PC-3 (cell line): ENCODE data around the gene NAA10. TPM values are rescaled to one million over a fixed set of nuclear protein-coding genes. Genes with fewer than 3 reads are reported as not detected.

ENCODE experiments used
- ATAC-seq: fragments of 200-7000 bp; cut with Tn5 transposase; 2 replicates; pipeline ENCODE4 v1.9.1; 2020; ENCODE audit warnings: mild to moderate bottlenecking, moderate library complexity
- BruUV-seq: library from RNA; stranded (reverse); fragments of 400-500 nt; replicated peaks from 2 replicates; lab custom pipeline; 2021; lab: Mats Ljungman, UMichigan
- CTCF ChIA-PET: fragments of 300-600 bp; sonication (Branson Sonifier 250); formaldehyde crosslinking; loops from one replicate; lab custom pipeline; 2022; ENCODE audit warnings: antibody characterized with exemption; lab: Charles Lee
- POLR2A ChIA-PET: fragments of 300-600 bp; sonication (Branson Sonifier 250); formaldehyde crosslinking; loops from one replicate; lab custom pipeline; 2022; ENCODE audit warnings: antibody characterized with exemption; ENCODE audit not compliant: unreplicated experiment; lab: Charles Lee
- DNase-seq: peaks from one replicate; pipeline ENCODE4 v3.0.0-alpha.2; 2015
- H2AFZ ChIP-seq: fragments of 300-600 bp; sonication (generic); 2 replicates; pipeline ENCODE4 v1.6.0; 2016; ENCODE audit warnings: antibody characterized with exemption, low read length
- H3F3A ChIP-seq: fragments of 300-600 bp; sonication (generic); one replicate; pipeline ENCODE4 v1.6.0; 2017; ENCODE audit warnings: antibody characterized with exemption, low read length, control low read depth, mild to moderate bottlenecking; ENCODE audit not compliant: unreplicated experiment
- H3K27ac ChIP-seq: fragments of 300-600 bp; sonication (generic); 2 replicates; pipeline ENCODE4 v1.5.1; 2016; ENCODE audit warnings: mild to moderate bottlenecking, low read length
- H3K27me3 ChIP-seq: fragments of 300-600 bp; sonication (generic); 2 replicates; pipeline ENCODE4 v1.6.1; 2016; ENCODE audit warnings: low read length, mixed read lengths
- H3K36me3 ChIP-seq: fragments of 300-600 bp; sonication (generic); 2 replicates; pipeline ENCODE4 v1.6.1; 2016; ENCODE audit warnings: low read depth, mixed run types, low read length, mixed read lengths
- H3K4me1 ChIP-seq: fragments of 300-600 bp; sonication (generic); 2 replicates; pipeline ENCODE4 v1.5.1; 2016; ENCODE audit warnings: low read length; ENCODE audit not compliant: insufficient read depth
- H3K4me2 ChIP-seq: fragments of 300-600 bp; sonication (generic); 2 replicates; pipeline ENCODE4 v1.6.0; 2016; ENCODE audit warnings: low read length
- H3K4me3 ChIP-seq: fragments of 300-600 bp; sonication (generic); 2 replicates; pipeline ENCODE4 v1.5.1; 2016; ENCODE audit warnings: mild to moderate bottlenecking, low read length, mixed read lengths
- H3K79me2 ChIP-seq: fragments of 300-600 bp; sonication (generic); 2 replicates; pipeline ENCODE4 v1.6.1; 2017; ENCODE audit warnings: low read length, mixed read lengths
- H3K9ac ChIP-seq: fragments of 300-600 bp; sonication (generic); 2 replicates; pipeline ENCODE4 v1.6.0; 2016; ENCODE audit warnings: mild to moderate bottlenecking, low read length
- H3K9me2 ChIP-seq: fragments of 300-600 bp; sonication (generic); replicated peaks from 2 replicates; pipeline ENCODE4 v1.6.1; 2016; ENCODE audit warnings: mixed run types, low read length, mixed read lengths
- H3K9me3 ChIP-seq: fragments of 300-600 bp; sonication (generic); 2 replicates; pipeline ENCODE4 v1.6.1; 2016; ENCODE audit warnings: low read length, mixed read lengths
- H4K20me1 ChIP-seq: fragments of 300-600 bp; sonication (generic); 2 replicates; pipeline ENCODE4 v1.6.1; 2016; ENCODE audit warnings: low read length, mixed read lengths
- EZH2 ChIP-seq: fragments of 300-600 bp; sonication (generic); IDR thresholded peaks from one replicate; pipeline ENCODE4 v1.6.1; 2017; ENCODE audit warnings: antibody characterized with exemption, mild to moderate bottlenecking, low read length; ENCODE audit not compliant: unreplicated experiment
- EZH2phosphoT487 ChIP-seq: fragments of 300-600 bp; sonication (generic); IDR thresholded peaks from 2 replicates; pipeline ENCODE4 v1.6.1; 2018; ENCODE audit warnings: mild to moderate bottlenecking, antibody characterized with exemption, low read length, borderline replicate concordance
- intact Hi-C: fragments of 100-400 bp; cut with micrococcal nuclease; formaldehyde crosslinking; loops from 2 replicates; pipeline ENCODE4 v1.9.0; 2023
- total RNA-seq: library from RNA; depleted of rRNA; stranded (reverse); fragments of >200 nt; gene quantifications from 2 replicates; pipeline ENCODE4 v1.2.3, GENCODE V29; 2014
- TF ChIP-seq, protein P1 (sequence below): fragments of 300-600 bp; sonication (generic); conservative IDR thresholded peaks from 2 replicates; pipeline ENCODE4 v1.5.1; 2017; ENCODE audit warnings: antibody characterized with exemption, low read depth, mild to moderate bottlenecking, low read length

The NAA10 gene
- total RNA-seq, 1 experiment from 2014 or later: 172 TPM

DNA sequence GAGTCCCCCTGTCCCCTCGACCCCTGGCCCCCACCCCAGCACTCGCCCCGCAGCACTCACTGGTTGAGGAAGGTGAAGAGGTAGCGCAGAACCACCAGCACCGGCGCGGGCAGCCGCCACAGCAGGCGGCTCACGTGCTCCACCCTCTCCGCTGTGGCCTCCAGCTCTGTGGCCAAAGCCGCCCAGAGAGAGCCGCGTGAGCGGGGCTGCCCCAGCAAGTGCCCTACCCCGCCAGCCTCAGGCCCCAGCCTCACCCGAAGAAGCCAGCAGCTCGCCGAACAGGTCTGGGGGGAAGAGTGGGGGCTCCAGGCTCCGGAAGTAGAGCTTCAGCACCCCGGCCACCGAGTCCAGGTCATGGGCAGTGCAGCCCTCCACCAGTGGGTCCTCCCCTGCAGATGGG lies 24.4 kb downstream of the NAA10 start:
- no TSS peak for BruUV-seq
- no peak for DNase-seq
- Histone ChIP-seq H3K27me3 (no peaks in the 10 kb centered on the region), H3K4me3 (no peak overlapping the region), H3K27ac (no peak overlapping the region), H3K9me2 (no peaks in the 10 kb centered on the region), H3K9ac (no peak overlapping the region), H3K9me3 (no peaks in the 10 kb centered on the region), H3F3A (no peaks in the 10 kb centered on the region), H3K79me2 (no peaks in the 10 kb centered on the region), H3K4me2 (no peak overlapping the region), H4K20me1 (no peaks in the 10 kb centered on the region), H2AFZ (no peak overlapping the region), H3K36me3 (no peaks in the 10 kb centered on the region), H3K4me1 (no peaks in the 10 kb centered on the region)
- TF ChIP-seq EZH2 (no peak), EZH2phosphoT487 (no peak)
- TF ChIP-seq, protein P1, sequence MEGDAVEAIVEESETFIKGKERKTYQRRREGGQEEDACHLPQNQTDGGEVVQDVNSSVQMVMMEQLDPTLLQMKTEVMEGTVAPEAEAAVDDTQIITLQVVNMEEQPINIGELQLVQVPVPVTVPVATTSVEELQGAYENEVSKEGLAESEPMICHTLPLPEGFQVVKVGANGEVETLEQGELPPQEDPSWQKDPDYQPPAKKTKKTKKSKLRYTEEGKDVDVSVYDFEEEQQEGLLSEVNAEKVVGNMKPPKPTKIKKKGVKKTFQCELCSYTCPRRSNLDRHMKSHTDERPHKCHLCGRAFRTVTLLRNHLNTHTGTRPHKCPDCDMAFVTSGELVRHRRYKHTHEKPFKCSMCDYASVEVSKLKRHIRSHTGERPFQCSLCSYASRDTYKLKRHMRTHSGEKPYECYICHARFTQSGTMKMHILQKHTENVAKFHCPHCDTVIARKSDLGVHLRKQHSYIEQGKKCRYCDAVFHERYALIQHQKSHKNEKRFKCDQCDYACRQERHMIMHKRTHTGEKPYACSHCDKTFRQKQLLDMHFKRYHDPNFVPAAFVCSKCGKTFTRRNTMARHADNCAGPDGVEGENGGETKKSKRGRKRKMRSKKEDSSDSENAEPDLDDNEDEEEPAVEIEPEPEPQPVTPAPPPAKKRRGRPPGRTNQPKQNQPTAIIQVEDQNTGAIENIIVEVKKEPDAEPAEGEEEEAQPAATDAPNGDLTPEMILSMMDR: no peak
- ChIA-PET CTCF (interaction anchor here (0.5 to 1.8 kb wide), 6 partner anchors 10 to 37 kb away, joined by 3 to 13 read pairs (median 8); no protein-coding TSS in a partner anchor), POLR2A (interaction anchor here (0.6 kb wide), 2 partner anchors 147 to 183 kb away, joined by 3 to 5 read pairs; no protein-coding TSS in a partner anchor)
- peak; percentile 68 for ATAC-seq
- intact Hi-C loops: no loop called here

DNA sequence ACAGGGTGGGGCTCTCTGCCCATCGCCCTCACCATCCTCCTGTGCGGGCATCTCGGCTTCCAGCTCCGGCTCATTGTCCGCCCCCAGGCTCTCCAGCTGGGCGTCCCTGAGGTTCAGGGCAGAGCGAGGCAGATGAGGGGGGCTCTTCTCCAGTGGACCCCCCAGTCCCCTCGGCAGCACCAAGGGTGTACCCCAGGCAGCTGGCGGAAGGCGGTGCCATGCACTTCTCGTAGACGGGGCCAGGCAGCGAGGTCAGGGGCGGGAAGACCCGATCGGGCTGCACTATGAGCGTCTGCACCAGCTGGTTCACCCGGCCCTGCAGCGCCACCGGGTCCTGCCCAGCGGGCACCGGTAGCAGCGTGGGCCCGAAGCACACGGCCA lies 24.9 kb downstream of the NAA10 start:
- H3K4me3 ChIP-seq: no peak overlapping the region
- CTCF ChIA-PET: interaction anchor here (1.0 to 1.8 kb wide), 3 partner anchors 13 to 37 kb away, joined by 3 to 10 read pairs (median 4); no protein-coding TSS in a partner anchor
- H3K27me3 ChIP-seq: no peaks in the 10 kb centered on the region
- no peaks in the 10 kb centered on the region for H3F3A ChIP-seq
- no peaks in the 10 kb centered on the region for H3K79me2 ChIP-seq
- no peak overlapping the region for H3K27ac ChIP-seq
- no peak overlapping the region for H3K9ac ChIP-seq
- ATAC-seq (no peak; the same call in 1 of the 2 replicates), DNase-seq (no peak)
- no peaks in the 10 kb centered on the region for H3K36me3 ChIP-seq
- H3K4me2 ChIP-seq: no peak overlapping the region
- H4K20me1 ChIP-seq: no peaks in the 10 kb centered on the region
- H3K9me3 ChIP-seq: no peaks in the 10 kb centered on the region
- POLR2A ChIA-PET: interaction anchor here (0.6 kb wide), 1 partner anchor 182 kb away, joined by 5 read pairs; no protein-coding TSS in a partner anchor
- no peak for TF ChIP-seq EZH2phosphoT487
- no peak for TF ChIP-seq EZH2
- TF ChIP-seq, protein P1: no peak
- H2AFZ ChIP-seq: no peak overlapping the region
- no peaks in the 10 kb centered on the region for H3K4me1 ChIP-seq
- intact Hi-C loops: no loop called here
- H3K9me2 ChIP-seq: no peaks in the 10 kb centered on the region
- no TSS peak for BruUV-seq
